ENCODE data around the gene FNTB. TPM values are rescaled to one million over a fixed set of nuclear protein-coding genes. Genes with fewer than 3 reads are reported as not detected.
"Not testable (repeated sequence)": the region's sequence is repeated elsewhere in the genome, so short reads cannot be mapped to it uniquely, and the experiment has no call there.

FNTB gene
- total and polyA plus RNA-seq, 9 of the 15 experiments (the other 6 are each of a cell fraction or from before 2014, with no cell fraction given), result 6.9 to 23.2 (median 12.2) TPM

DNA sequence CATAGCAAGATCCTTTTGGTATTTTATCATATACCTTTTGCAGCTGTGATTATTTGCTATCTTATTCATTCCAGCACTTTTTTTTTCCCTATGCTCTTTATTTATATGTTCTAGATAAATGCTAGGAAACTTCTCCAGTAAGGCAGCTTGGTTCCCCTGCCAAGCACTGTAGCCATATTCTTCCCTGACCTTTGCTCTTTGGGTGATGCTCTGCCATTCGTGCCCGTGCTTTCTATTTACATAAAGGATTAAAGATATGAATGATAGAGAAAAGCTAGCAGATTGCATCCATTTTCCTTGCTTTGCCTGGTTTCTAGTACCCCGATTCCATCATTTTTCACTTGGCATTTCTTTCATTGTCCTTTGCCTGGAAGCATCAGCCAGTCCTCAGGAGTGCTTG lies 42.2 kb downstream of the FNTB start:
- ATAC-seq, result no peak
- no peaks in the 10 kb centered on the region for H3K9me1 ChIP-seq (ENCODE audit: control insufficient read depth, insufficient read depth, low read length)

DNA sequence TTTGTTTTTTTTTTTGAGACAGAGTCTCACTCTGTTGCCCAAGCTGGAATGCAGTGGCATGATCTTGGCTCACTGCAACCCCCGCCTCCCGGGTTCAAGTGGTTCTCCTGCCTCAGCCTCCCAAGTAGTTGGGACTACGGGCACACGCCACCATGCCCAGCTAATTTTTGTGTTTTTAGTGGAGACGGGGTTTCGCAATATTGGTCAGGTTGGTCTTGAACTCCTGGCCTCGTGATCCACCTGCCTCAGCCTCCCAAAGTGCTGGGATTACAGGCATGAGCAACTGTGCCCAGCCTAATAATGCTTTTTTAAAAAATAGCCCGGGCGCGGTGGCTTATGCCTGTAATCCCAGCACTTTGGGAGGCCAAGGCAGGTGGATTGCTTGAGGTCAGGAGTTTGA lies 44.6 kb downstream of the FNTB start:
- DNase-seq (ENCODE audit: extremely low read depth in 1 of 4, low spot score in 3 of 4); H3K4me1 ChIP-seq (replicated peaks in 1 of 2; ENCODE audit: control insufficient read depth in 2 of 2, insufficient read depth in 2 of 2, low read length in 2 of 2); H3K4me3 ChIP-seq; H3K9me3 ChIP-seq (replicated peaks; ENCODE audit: control insufficient read depth, insufficient read depth, low read depth, low read length); ATAC-seq; H4K20me1 ChIP-seq (replicated peaks; ENCODE audit: control insufficient read depth, insufficient read depth, low read length); H3K9me1 ChIP-seq (ENCODE audit: control insufficient read depth, insufficient read depth, low read length); H3K9ac ChIP-seq (ENCODE audit: insufficient read depth in 1 of 2, low read depth in 2 of 2, low read length in 2 of 2); CTCF ChIA-PET (ENCODE audit: low intra/inter-chr PET ratio); H3K27me3 ChIP-seq (ENCODE audit: control insufficient read depth in 2 of 2, insufficient read depth in 2 of 2, low read length in 2 of 2); H3K4me2 ChIP-seq (ENCODE audit: insufficient read depth, low read length); H2AFZ ChIP-seq (ENCODE audit: low read depth, low read length); BruUV-seq (replicated peaks); in situ Hi-C loops (cut with MboI); intact Hi-C loops (cut with micrococcal nuclease); FAIRE-seq; POLR2A ChIA-PET; H3K79me2 ChIP-seq (ENCODE audit: control insufficient read depth, insufficient read depth, low read length); H3K27ac ChIP-seq (ENCODE audit: extremely low read depth, low read depth, low read length): not testable (repeated sequence)
- H3K36me3 ChIP-seq (ENCODE audit: control insufficient read depth, insufficient read depth, low read length), result peaks cover 41% of the 10 kb centered on the region; the same call in 2 of the 3 replicates
- WGBS (ENCODE audit: insufficient coverage, low coverage, missing lambda C conversion rate), result 97% methylated on average over 7 of the region's 10 CpGs
- peak; percentile 43; the same call in 1 of the 2 replicates for TF ChIP-seq CEBPB (tag; IDR thresholded peaks at IDR 0.05)

More for the DNA sequence above, 42.2 kb downstream of the FNTB start:
- H3K9me3 ChIP-seq (replicated peaks; ENCODE audit: control insufficient read depth, insufficient read depth, low read depth, low read length), result no peaks in the 10 kb centered on the region
- 56% methylated on average over 3 of the region's 3 CpGs for whole genome bisulfite sequencing (ENCODE audit: insufficient coverage, low coverage, missing lambda C conversion rate)
- ChIA-PET CTCF (ENCODE audit: low intra/inter-chr PET ratio) (no interaction called here), POLR2A (interaction anchor here (1.3 to 1.6 kb wide), 2 partner anchors 12 to 14 kb away, joined by 3 to 6 read pairs; no protein-coding TSS in a partner anchor)
- peaks cover 39% of the 10 kb centered on the region; the same call in 2 of the 3 replicates for H3K36me3 ChIP-seq (ENCODE audit: control insufficient read depth, insufficient read depth, low read length)
- H3K79me2 ChIP-seq (ENCODE audit: control insufficient read depth, insufficient read depth, low read length), result no peaks in the 10 kb centered on the region
- intact Hi-C loops (cut with micrococcal nuclease) (no loop called here), in situ Hi-C loops (cut with MboI) (no loop called here)
- no peak overlapping the region for H3K4me3 ChIP-seq
- no peak overlapping the region for H3K27ac ChIP-seq (ENCODE audit: extremely low read depth, low read depth, low read length)
- H3K4me2 ChIP-seq (ENCODE audit: insufficient read depth, low read length), result no peak overlapping the region
- H3K4me1 ChIP-seq (replicated peaks in 1 of 2; ENCODE audit: control insufficient read depth in 2 of 2, insufficient read depth in 2 of 2, low read length in 2 of 2), result no peaks in the 10 kb centered on the region
- H4K20me1 ChIP-seq (replicated peaks; ENCODE audit: control insufficient read depth, insufficient read depth, low read length), result no peaks in the 10 kb centered on the region
- no TSS peak for BruUV-seq (replicated peaks)
- FAIRE-seq, result no peak
- H3K9ac ChIP-seq (ENCODE audit: insufficient read depth in 1 of 2, low read depth in 2 of 2, low read length in 2 of 2), result no peak overlapping the region
- no peaks in the 10 kb centered on the region for H3K27me3 ChIP-seq (ENCODE audit: control insufficient read depth in 2 of 2, insufficient read depth in 2 of 2, low read length in 2 of 2)
- no peak for DNase-seq (ENCODE audit: extremely low read depth in 1 of 4, low spot score in 3 of 4)
- no peak for TF ChIP-seq DMBX1 (CRISPR knock-in tag; IDR thresholded peaks at IDR 0.05; ENCODE audit: borderline replicate concordance)
- no peak for TF ChIP-seq TAF7 (tag; IDR thresholded peaks at IDR 0.05)
- no peak for TF ChIP-seq ESRRB (CRISPR knock-in tag; IDR thresholded peaks at IDR 0.05; ENCODE audit: borderline replicate concordance)
- TF ChIP-seq NCOR1 (IDR thresholded peaks at IDR 0.05), result no peak
- H2AFZ ChIP-seq (ENCODE audit: low read depth, low read length), result no peak overlapping the region

Measured in K562 (cell line).